HG03565 (cell line): ENCODE data around the gene TOPBP1.

Source experiments
- ATAC-seq: cut with Tn5 transposase; IDR thresholded peaks from one replicate; pipeline ENCODE4 v1.9.1; 2021; ENCODE audit warnings: mild to moderate bottlenecking, moderate library complexity; ENCODE audit not compliant: unreplicated experiment

The TOPBP1 gene

DNA sequence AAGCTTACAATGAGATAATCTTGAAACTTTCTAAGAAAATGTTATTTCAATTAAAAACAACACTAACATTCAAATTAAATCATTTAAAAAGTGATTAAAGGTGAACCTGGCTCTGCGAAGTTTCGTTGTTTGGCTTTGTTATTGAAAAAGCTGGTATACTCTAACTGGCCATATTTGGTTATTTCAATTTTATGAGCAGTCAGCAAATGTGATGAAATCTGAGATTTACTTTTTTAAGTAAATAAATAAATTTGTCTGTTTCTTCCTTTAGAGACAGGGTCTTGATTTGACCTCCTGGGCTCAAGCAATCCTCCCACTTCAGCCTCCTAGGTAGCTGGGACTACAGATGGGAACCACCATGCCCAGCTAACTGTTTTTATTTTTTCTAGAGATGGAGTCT, 50.2 kb downstream of the TOPBP1 start:
- ATAC-seq = no peak

DNA sequence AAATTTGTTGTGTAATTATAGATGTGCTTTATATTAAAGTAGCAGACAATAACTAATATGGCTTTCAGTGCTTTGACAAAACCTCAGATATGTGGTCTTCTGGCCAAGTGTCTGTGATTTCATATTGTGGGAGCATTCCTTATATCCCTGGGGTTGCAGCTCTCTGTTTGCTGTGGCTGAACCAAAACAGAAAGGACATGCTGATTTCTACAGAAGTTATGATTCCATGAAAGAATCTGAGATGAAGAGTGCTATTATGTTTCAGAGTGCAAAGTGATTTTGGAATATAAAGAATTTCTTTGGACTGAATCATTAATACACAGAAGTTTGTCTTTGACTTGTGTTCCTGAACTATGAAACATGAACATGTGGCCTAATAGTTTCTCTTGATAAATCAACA, 51.7 kb downstream of the TOPBP1 start:
- no peak for ATAC-seq

DNA sequence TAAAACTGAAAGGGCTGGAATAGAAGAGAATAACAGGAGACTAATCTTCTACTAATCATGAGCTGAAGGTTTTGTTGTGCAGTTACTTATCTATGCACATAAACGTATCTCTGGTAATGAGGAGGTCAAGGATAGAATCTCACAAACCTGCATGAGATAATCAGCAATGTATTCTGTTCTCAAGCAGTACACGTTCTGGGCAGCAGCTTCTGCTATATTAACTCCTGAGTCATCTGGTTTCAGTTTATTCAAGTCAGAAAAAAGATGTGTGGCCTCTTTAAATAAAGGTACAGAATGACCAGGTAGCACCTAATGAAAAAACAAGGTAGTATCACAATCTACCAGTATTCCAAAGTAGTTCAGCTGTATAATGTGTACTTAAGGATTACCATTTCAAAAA, 53.4 kb downstream of the TOPBP1 start:
- no peak for ATAC-seq

DNA sequence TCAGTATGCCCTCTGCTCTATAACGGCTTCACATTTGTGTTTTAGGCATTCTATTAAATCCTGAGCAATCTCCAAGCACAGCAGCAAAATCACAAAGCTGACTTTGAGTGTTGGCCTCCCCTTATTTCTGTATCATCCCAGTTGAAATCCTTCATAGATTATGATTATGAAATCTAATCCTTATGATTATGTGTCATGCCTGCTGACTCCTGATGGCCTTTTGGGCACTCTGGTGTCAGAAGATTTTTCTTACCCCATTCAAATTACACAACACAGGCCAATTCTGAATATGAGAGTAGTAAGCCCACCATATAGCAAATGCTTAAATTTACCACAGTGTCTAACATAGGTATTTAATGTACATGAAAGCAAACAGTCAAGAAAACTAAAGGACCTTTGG, 53.9 kb downstream of the TOPBP1 start:
- no peak for ATAC-seq

DNA sequence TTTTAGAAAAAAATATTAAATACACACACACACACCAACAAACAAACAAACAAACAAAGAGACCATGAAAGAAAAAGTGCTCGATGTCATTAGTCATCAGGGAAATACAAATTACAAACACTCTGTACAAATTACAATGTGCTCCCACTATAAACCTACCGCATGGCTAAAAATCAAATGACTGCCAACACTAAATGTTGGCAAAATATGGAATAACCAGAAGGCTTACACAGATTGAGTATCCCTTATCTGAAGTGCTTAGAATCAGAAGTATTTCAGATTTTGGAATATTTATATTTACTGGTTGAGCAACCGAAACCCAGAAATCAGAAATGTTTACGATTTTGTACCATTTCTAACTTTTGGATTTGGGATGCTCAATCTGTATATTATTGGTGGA, 54.8 kb downstream of the TOPBP1 start:
- ATAC-seq = no peak

DNA sequence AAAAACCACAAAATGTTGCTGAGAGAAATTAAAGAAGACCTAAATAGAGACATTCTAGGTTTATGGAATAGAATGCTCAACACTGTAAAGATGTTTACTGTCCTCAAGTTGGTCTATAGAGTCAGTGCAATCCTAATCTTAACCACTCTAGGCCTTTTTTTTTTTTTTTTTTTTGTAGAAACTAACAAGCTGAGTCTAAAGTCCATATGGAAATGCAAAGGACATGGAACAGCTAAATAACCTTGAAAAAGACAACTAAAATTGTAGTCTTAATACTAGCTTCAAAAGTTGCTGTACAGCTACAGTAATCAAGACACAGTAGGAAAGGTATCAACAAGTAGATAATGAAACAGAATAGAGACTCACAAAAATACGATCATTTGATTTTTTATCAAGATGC, 55.4 kb downstream of the TOPBP1 start:
- no peak for ATAC-seq

DNA sequence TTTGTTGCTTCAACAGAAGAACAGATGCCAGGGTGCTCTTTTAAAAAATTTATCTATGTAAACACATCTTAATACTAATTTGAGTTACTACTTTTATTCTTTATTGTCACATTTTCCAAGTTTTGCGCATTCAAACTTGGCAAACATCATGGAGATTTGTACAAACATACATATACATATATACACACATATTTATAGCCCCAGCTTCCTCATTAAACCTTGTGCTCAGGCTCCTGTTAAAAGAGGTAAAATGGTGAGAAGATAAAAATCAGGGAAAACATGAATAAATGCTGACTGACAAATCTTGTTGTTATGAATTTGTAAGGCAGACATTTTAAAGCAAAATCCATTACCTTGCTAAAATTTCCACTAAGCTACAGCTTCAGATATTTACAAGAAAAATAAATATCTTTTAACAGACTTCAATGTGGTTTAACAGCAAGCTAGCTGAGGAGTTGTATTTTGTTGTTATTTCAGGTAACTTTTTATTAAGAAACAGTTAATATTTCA, 61.1 kb downstream of the TOPBP1 start:
- ATAC-seq = no peak

DNA sequence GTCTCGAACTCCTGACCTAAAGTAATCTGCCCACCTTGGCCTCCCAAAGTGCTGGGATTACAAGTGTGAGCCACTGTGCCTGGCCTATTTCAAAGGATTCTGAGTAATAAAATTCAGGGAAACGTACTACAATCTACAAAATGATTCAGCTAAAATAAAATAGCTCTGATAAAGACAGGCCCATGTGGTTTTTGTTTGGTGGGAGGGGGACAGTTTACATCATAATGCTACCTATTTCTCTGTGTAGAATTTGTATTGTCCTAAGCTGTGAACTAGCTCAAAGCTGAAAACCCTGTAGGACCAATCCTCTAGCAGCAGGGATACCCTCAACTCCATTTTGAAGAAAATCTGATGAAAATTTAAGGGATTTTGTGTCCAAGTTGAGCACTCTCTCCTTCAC, 62.5 kb downstream of the TOPBP1 start:
- ATAC-seq = no peak

DNA sequence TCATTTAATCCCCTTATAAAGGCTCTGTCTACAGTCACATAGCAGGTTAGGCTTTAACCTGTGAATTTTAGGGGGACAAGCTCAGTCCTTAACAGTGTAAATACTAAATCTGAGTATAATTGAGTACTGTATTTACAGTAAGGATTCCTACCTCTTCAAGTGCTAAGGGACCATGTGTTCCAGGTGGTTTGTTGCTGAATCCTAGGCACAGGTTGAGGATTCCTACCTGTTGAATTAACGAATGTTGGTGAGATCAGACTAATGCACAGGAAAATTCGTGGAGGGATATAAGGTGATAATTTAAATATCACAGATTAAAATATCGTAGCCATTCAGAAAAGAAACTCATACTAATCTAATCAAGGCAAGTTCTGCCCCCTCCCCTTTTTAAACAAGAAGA, 63.3 kb downstream of the TOPBP1 start:
- no peak for ATAC-seq

DNA sequence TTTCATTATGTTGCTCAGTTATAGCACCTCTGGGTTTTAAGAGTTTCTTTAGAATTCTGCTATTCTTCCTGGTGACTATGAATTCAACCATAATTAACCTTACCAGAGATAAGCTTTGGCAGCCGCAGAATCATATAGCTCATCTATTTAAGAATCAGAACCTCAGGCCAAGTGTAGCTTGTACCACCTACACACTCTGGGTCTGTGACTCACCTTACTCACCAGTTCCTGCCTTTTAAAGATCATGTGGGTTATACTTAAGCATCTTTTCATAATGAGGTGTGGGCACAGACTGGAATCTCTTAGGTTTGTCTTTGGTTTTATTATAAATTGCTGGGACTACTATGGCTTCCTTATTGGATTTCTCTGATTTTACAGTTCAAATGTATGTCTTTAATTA, 66.4 kb downstream of the TOPBP1 start:
- no peak for ATAC-seq

DNA sequence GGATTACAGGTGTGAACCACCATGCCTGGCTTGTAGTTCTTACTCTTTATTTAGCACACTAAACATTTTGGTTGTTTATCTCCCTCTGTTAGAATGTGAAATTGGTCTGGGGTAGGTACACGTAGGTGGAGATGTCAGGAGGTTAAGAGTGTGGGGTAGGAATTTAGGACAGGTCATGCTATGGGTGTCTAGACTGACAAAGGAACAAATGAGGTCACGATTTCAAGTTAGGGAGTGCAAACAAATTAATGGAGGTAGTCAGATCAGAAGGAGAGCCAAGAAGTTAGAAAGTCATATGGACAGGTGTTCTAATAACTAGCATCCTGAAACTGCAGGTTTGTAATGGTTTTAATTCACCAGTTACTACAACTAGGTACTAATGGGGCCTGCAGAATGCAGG, 68.5 kb downstream of the TOPBP1 start:
- ATAC-seq = no peak

DNA sequence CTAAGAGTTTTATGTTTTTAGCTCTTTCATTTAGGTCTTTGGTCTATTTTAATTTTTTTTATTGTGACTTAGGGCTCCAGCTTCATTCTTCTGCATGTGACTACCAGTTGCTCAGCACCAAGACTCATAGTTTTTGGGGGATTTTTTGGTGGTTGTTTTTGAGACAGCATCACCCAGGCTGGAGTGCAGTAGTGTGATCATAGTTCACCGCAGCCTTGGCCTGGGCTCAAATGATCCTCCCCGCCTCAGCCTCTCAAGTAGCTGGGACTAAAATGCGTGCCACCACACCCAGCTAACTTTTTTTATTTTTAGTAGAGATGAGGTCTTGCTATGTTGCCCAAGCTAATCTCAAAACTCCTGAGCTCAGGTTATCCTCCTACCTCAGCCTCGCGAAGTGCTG, 68.9 kb downstream of the TOPBP1 start:
- no peak for ATAC-seq

DNA sequence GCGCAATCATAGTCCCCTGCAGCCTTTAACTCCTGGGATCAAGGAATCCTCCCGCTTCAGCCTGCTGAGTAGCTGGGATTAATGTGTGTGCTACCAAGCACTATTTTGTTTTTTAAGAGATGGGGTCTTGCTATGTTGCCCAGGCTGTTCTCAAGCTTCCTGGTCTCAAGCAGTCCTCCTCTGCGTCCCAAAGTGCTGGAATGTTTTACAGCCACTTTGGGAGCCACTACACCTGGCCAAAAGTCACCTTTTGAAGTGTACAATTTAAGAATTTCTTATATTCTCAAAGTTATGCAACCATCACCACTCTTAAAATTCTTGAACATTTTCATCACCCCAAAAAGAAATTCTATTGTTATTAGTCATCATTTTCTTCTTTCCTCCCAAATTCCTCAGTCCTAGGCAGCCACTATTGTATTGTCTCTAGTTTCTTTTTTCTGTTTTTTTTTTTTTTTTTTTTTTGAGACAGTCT, 70.4 kb downstream of the TOPBP1 start:
- no peak for ATAC-seq

DNA sequence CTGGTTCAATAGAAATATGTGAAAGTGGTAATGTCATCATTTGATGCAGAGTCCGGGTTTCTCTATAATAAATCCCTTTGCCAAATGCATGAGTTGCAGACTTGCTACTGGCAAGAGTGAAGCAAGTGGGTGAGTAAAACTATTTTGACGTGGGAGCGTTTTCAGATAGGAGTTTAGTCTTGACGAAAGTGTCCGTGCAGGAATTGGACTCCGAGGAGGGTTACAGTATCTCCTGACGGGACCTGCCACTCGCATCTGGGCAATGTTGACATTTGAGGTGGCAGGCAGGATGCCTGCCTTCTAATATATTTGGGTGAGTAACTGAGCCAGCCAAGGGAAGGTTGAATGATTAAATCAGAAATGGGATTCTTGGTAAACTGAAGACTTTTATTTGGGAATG, 72.2 kb downstream of the TOPBP1 start:
- ATAC-seq = no peak

DNA sequence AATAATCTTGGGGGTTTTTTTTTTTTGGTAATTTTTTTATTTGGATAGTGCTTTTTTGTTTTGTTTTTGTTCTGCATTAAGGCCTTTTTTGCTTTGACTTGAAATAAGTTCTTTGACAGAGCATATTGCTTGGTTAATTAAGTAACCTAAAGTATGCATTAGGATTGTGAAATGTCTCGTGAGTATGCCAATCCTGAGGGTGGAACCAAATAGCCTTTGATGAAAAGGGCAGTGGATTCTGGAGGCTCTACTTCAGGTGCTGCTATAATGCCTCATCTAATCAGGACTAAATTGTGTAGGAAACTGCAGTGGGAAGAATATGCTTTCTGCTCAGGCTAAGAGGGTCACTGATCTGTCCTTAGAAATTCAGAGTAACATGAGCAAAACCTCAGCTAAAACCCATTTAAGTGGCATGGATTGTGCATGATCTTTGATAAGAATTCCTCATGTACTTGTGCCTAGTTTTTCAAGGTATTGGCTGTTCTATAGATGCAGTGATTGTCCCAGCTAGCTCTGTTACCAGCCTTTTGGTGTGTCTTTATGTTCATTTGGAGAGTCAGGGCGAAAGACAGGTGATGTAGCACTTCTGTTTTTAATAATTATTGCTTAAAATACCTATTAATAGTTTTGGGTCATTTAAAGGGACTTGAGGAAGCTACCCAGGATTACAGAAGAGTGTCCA, 72.8 kb downstream of the TOPBP1 start:
- no peak for ATAC-seq

DNA sequence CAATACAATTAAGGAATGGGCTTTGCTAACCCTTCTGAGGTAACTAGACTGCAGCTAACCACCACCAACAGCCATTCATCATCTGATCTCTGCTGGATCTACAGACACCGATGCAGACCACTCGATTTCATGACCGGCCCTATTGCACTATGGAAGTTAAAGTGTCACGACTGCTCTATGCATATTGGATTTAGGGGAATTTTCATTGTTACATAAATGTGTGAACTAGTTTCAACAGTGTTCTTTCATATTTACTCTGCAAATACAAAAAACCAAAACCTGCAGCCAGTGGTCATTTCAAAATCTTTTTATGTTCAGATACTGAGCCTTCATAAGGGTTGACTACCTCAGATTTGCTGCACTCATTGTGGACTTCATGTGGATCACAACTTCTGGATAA, 73.7 kb downstream of the TOPBP1 start:
- no peak for ATAC-seq

DNA sequence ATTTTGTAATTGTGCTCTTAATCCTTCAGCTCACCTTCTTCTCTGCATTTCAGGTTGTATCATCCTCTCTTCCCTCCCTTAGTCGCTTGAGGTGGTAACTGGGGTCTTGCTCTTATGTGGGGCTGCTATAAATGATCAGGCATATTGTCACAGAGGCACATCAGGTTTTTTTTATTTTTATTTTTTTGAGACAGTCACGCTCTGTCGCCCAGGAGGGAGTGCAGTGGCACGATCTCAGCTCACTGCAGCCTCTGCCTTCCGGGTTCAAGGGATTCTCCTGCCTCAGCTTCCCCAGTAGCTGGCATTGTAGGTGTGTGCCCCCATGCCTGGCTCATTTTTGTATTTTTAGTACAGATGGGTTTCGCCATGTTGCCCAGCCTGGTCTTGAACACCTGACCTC, 78.3 kb downstream of the TOPBP1 start:
- ATAC-seq = no peak

DNA sequence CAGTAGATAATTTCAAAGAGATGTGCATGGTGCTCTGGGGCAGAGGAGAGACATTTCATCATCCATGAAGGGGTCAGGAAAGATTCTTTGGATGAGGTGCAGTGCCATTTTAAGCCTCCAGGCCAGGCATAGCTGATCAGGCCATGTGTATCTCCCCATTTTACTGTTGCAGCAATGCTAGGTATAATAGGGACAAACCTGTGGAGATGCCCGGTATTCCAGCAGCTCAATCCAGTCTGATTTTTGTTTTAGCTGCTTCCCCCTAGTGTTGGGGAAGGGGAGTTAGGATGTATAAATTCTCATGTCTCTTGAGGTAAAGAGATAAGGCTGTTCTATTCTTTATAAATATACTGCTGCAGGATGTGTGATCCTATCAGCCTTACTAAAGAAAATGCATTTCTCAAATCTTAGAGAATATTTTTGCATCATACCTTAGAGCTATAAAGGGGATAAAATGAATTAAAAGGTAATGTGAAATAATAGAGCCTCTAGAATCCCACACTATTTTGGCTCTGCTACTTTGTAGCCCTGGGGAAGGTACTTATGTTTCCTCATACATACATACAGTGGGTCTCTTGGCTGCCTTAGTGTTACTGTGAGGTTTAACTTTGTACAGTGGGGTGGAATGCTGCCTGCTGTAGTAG, 83.1 kb downstream of the TOPBP1 start:
- no peak for ATAC-seq

DNA sequence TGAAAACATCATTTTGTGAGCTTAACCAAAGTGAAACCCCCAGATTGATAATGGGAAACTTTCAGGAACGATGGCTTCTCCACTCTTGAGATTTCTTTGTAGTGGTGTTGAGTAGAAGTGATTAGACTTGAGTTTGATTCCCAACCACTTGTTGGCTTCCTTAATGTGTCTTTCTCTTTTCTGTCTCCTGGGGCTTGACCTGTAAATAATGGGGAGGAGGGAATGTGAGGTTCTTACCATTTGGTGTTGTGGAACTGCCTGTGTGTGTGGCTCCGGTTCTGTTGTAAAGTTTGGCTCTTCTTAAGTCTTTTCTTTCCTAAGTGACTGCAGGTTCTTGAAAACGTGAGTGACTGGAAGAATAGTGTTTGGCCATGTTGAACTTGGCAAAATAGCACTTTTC, 85.6 kb downstream of the TOPBP1 start:
- ATAC-seq = no peak

DNA sequence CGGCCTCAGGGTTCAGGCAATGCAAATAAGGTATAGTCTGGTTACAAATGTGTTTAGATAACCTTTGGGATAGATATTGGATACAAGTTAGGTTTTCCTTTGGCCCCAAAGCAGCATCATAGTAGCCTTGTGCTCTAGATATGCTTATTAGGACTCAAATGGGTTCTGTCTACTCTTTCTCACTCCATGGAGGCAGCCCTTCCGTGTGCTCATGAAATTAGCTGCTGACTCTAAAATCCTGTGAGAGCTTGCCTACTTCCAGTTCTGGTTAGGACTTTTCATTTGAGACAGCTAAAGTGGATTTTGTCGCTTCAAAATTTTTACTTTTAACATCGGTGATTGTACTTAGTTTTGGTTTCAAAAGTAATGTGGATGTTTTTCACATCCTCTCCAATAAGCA, 86.7 kb downstream of the TOPBP1 start:
- no peak for ATAC-seq

DNA sequence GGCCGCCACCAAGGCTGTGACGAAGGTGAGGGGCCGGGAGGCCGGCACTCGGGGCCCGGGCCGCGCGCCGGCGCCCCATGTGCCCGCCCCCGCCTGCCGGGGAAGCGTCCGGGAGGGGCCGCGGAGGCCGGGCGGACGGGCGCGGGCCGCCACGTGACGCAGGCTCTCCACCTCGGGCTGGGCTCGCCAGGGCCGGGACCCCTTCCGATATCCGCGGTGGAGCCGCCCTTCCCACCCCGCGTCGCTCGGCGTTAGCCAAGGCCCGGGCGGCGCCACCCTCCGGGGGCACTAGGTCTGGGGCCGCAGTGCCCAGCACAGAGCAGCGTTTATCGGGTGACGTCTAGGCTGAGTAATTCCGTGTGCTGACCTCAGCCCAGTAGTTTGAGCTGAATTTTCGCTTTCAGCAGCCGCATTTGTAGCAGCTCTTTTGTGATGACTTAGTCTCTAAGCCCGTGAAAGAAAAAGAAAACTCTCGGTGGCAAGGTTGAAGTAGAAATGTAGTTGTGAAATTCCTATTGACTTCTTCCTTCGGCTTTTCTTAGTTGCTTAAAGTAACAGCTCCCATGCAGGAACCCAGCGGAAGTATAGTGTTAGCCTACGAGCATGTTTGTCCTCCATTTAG, 87.4 kb downstream of the TOPBP1 start:
- peak; percentile 29 for ATAC-seq

DNA sequence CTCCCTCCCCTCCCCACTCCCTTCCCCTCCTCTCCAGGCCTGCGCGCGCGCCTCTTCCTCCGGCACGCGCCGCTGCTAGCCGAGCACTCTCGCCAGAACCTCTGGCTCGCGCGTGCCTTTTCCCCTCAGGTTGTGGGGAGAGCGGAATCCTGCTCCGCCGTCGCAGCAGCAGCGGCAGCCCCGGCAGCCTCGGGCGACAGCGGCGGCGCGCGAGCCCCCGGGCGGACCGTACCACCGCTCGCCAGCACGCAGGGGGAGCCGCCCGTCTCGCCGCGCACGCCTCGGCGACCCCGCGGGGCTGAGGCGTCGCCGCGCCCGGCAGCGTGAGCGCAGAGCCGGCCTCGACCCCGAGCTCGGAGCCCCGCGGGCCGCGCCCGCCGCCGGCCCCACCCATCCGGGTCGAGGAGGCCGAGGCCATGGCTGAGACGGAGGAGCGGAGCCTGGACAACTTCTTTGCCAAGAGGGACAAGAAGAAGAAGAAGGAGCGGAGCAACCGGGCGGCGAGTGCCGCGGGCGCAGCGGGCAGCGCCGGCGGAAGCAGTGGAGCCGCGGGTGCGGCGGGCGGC, 88.0 kb downstream of the TOPBP1 start, which contains the start of gene CDV3:
TSS of gene CDV3 (plus strand) at position 58 of the 566 bp plus-strand sequence. CDS start at position 417, 359 bp downstream.
- peak; percentile 20 for ATAC-seq
